H9 (cell line): Measurements from ENCODE around the gene RARB. TPM values are rescaled to one million over a fixed set of nuclear protein-coding genes. Genes with fewer than 3 reads are reported as not detected.

Experiments used
- DNase-seq: peaks from one replicate; pipeline ENCODE4 v3.0.0-alpha.2; 2017
- H2AFZ ChIP-seq: one replicate; pipeline ENCODE4 v1.6.1; 2013; ENCODE audit warnings: mild to moderate bottlenecking, low read length, control low read depth, moderate library complexity
- H2AK5ac ChIP-seq: 2 replicates; pipeline ENCODE4 v1.6.1; 2013; ENCODE audit warnings: low read length, control low read depth, mixed read lengths; ENCODE audit not compliant: insufficient read length
- H2BK120ac ChIP-seq: one replicate; pipeline ENCODE4 v1.6.1; 2013; ENCODE audit warnings: low read depth, mild to moderate bottlenecking, low read length, control low read depth, inconsistent platforms; ENCODE audit not compliant: poor library complexity, severe bottlenecking
- H2BK12ac ChIP-seq: 2 replicates; pipeline ENCODE4 v1.6.1; 2013; ENCODE audit warnings: low read length, control low read depth, mixed read lengths, low read depth; ENCODE audit not compliant: insufficient read length
- H2BK15ac ChIP-seq: 2 replicates; pipeline ENCODE4 v1.6.1; 2013; ENCODE audit warnings: low read depth, low read length, control low read depth
- H2BK20ac ChIP-seq: one replicate; pipeline ENCODE4 v1.6.1; 2013; ENCODE audit warnings: low read depth, mild to moderate bottlenecking, low read length, control low read depth, inconsistent platforms; ENCODE audit not compliant: poor library complexity, severe bottlenecking
- H2BK5ac ChIP-seq: 2 replicates; pipeline ENCODE4 v1.6.1; 2013; ENCODE audit warnings: low read length, control low read depth, mixed read lengths; ENCODE audit not compliant: insufficient read length
- H3K14ac ChIP-seq: 2 replicates; pipeline ENCODE4 v1.6.1; 2013; ENCODE audit warnings: low read length, control low read depth; ENCODE audit not compliant: insufficient read depth
- H3K18ac ChIP-seq: 2 replicates; pipeline ENCODE4 v1.6.1; 2013; ENCODE audit warnings: low read depth, mild to moderate bottlenecking, mixed read lengths, low read length, control low read depth; ENCODE audit not compliant: insufficient read length
- H3K23ac ChIP-seq: 2 replicates; pipeline ENCODE4 v1.6.1; 2013; ENCODE audit warnings: low read length, control low read depth, mixed read lengths, low read depth; ENCODE audit not compliant: insufficient read length
- H3K23me2 ChIP-seq: 2 replicates; pipeline ENCODE4 v1.6.1; 2013; ENCODE audit warnings: low read depth, mild to moderate bottlenecking, mixed read lengths, low read length, control low read depth; ENCODE audit not compliant: insufficient read length, poor library complexity, severe bottlenecking
- H3K27ac ChIP-seq: 2 replicates; pipeline ENCODE4 v1.5.1; 2013; ENCODE audit warnings: low read length, control low read depth, mixed read lengths, low read depth; ENCODE audit not compliant: insufficient read length
- H3K27me3 ChIP-seq: 2 replicates; pipeline ENCODE4 v1.6.1; 2013; ENCODE audit warnings: low read length, control low read depth, inconsistent platforms; ENCODE audit not compliant: insufficient read depth
- H3K4ac ChIP-seq: 2 replicates; pipeline ENCODE4 v1.6.1; 2013; ENCODE audit warnings: low read depth, mild to moderate bottlenecking, control low read depth, inconsistent platforms, low read length, moderate library complexity
- H3K4me1 ChIP-seq: 2 replicates; pipeline ENCODE4 v1.6.1; 2013; ENCODE audit warnings: low read length, control low read depth, inconsistent platforms; ENCODE audit not compliant: insufficient read depth
- H3K4me2 ChIP-seq: 2 replicates; pipeline ENCODE4 v1.6.1; 2013; ENCODE audit warnings: low read length, control low read depth, mixed read lengths; ENCODE audit not compliant: insufficient read length, insufficient read depth
- H3K56ac ChIP-seq: 2 replicates; pipeline ENCODE4 v1.6.1; 2013; ENCODE audit warnings: low read depth, mild to moderate bottlenecking, mixed read lengths, low read length, control low read depth; ENCODE audit not compliant: insufficient read length
- H3K79me1 ChIP-seq: 2 replicates; pipeline ENCODE4 v1.6.1; 2013; ENCODE audit warnings: low read depth, mild to moderate bottlenecking, moderate library complexity, low read length, control low read depth, inconsistent platforms; ENCODE audit not compliant: insufficient read depth, poor library complexity, severe bottlenecking
- H3K79me2 ChIP-seq: 2 replicates; pipeline ENCODE4 v1.6.1; 2013; ENCODE audit warnings: low read length, control low read depth, inconsistent platforms; ENCODE audit not compliant: insufficient read depth
- H3K9ac ChIP-seq: 2 replicates; pipeline ENCODE4 v1.6.1; 2013; ENCODE audit warnings: low read length, control low read depth, mixed read lengths; ENCODE audit not compliant: insufficient read length; ENCODE audit errors: extremely low read depth
- H3K9me3 ChIP-seq: one replicate; pipeline ENCODE4 v1.6.1; 2013; ENCODE audit warnings: low read depth, low read length, inconsistent platforms; ENCODE audit not compliant: control insufficient read depth
- H3T11ph ChIP-seq: one replicate; pipeline ENCODE4 v1.6.1; 2013; ENCODE audit warnings: mild to moderate bottlenecking, low read length, control low read depth, inconsistent platforms
- H4K20me1 ChIP-seq: one replicate; pipeline ENCODE4 v1.6.1; 2013; ENCODE audit not compliant: control insufficient read depth, insufficient read length, insufficient read depth
- H4K5ac ChIP-seq: 2 replicates; pipeline ENCODE4 v1.6.1; 2013; ENCODE audit warnings: low read depth, mild to moderate bottlenecking, mixed read lengths, low read length, control low read depth; ENCODE audit not compliant: insufficient read length
- H4K8ac ChIP-seq: replicated peaks from 2 replicates; pipeline ENCODE4 v1.6.1; 2013; ENCODE audit warnings: low read length, control low read depth, mixed read lengths, low read depth; ENCODE audit not compliant: insufficient read length
- H4K91ac ChIP-seq: 2 replicates; pipeline ENCODE4 v1.6.1; 2013; ENCODE audit warnings: low read depth, mild to moderate bottlenecking, moderate library complexity, mixed read lengths, low read length, control low read depth; ENCODE audit not compliant: insufficient read length
- H3K27ac Mint-ChIP-seq, 3 experiments: 2 replicates in 2 of 3; 3 replicates in 1 of 3; pipeline ENCODE4 v1.8.0; 2020 to 2021; ENCODE audit warnings: mixed read lengths in 3 of 3, mild to moderate bottlenecking in 1 of 3, moderate library complexity in 1 of 3
- H3K27me3 Mint-ChIP-seq: 2 replicates; pipeline ENCODE4 v1.8.0; 2021; ENCODE audit warnings: low read depth, mild to moderate bottlenecking, moderate library complexity, mixed read lengths
- H3K36me3 Mint-ChIP-seq, 3 experiments: 2 replicates in 2 of 3; 3 replicates in 1 of 3; pipeline ENCODE4 v1.8.0; 2020 to 2021; ENCODE audit warnings: low read depth in 3 of 3, mixed read lengths in 3 of 3; ENCODE audit not compliant: insufficient read depth in 1 of 3
- H3K4me1 Mint-ChIP-seq, 2 experiments: 2 replicates each; pipeline ENCODE4 v1.8.0; 2020; ENCODE audit warnings: mixed read lengths in 2 of 2
- H3K4me3 Mint-ChIP-seq, 2 experiments: 2 replicates in 1 of 2; 3 replicates in 1 of 2; pipeline ENCODE4 v1.8.0; 2020 to 2021; ENCODE audit warnings: mild to moderate bottlenecking in 2 of 2, mixed read lengths in 2 of 2, moderate library complexity in 1 of 2
- H3K9me3 Mint-ChIP-seq, 2 experiments: 2 replicates in 1 of 2; 3 replicates in 1 of 2; pipeline ENCODE4 v1.8.0; 2020; ENCODE audit warnings: mild to moderate bottlenecking in 2 of 2, mixed read lengths in 2 of 2, moderate library complexity in 1 of 2
- CTCF ChIP-seq: fragments of 200-600 bp; sonication (generic); conservative IDR thresholded peaks from 3 replicates; pipeline ENCODE4 v1.8.0; 2021; ENCODE audit warnings: antibody characterized with exemption, mild to moderate bottlenecking
- WGBS: extraction: QIAGEN DNeasy Blood & Tissue Kit; methylation state at CpG from one replicate; pipeline ENCODE4 v1.1.7; 2013; ENCODE audit warnings: missing lambda C conversion rate, low lambda C conversion rate, mixed read lengths; ENCODE audit not compliant: insufficient read length; ENCODE audit errors: extremely low coverage; 5-methylcytosine and 5-hydroxymethylcytosine counted together
- total RNA-seq: library from RNA; stranded (reverse); gene quantifications from 2 replicates; pipeline ENCODE4 v1.2.1, GENCODE V29; 2021

Gene RARB
- total RNA-seq, 1 experiment from 2014 or later, result 0.22 TPM

GRCh38 chr3:25555695-25556437 lies 127.8 kb downstream of the RARB start:
- no peak overlapping the region for H3T11ph ChIP-seq
- no peak overlapping the region for H2BK5ac ChIP-seq
- no peaks in the 10 kb centered on the region for H4K20me1 ChIP-seq
- no CpG with 5 or more reads among the region's 2 CpGs for WGBS
- no peaks in the 10 kb centered on the region for H3K9me3 ChIP-seq
- H4K91ac ChIP-seq, result no peak overlapping the region
- H3K4me1 ChIP-seq, result no peaks in the 10 kb centered on the region
- no peak overlapping the region for H4K5ac ChIP-seq
- H3K18ac ChIP-seq, result no peak overlapping the region
- no peak overlapping the region for H3K27ac Mint-ChIP-seq
- H2BK120ac ChIP-seq, result no peak overlapping the region
- H3K56ac ChIP-seq, result no peak overlapping the region
- no peak overlapping the region for H4K8ac ChIP-seq
- no peaks in the 10 kb centered on the region for H3K36me3 Mint-ChIP-seq
- H3K14ac ChIP-seq, result no peak overlapping the region
- no peak for TF ChIP-seq CTCF
- no peak overlapping the region for H2AFZ ChIP-seq
- H3K4me3 Mint-ChIP-seq, result no peak overlapping the region
- H2BK15ac ChIP-seq, result no peak overlapping the region
- no peaks in the 10 kb centered on the region for H3K79me2 ChIP-seq
- no peak for DNase-seq
- H2AK5ac ChIP-seq, result no peak overlapping the region
- H3K9me3 Mint-ChIP-seq, result no peaks in the 10 kb centered on the region
- H3K4ac ChIP-seq, result no peak overlapping the region
- no peak overlapping the region for H3K27ac ChIP-seq
- H2BK12ac ChIP-seq, result no peak overlapping the region
- H2BK20ac ChIP-seq, result no peak overlapping the region
- no peaks in the 10 kb centered on the region; the same call in 1 of the 2 replicates for H3K27me3 ChIP-seq
- H3K9ac ChIP-seq, result no peak overlapping the region
- H3K4me2 ChIP-seq, result no peak overlapping the region
- H3K23me2 ChIP-seq, result no peaks in the 10 kb centered on the region
- H3K23ac ChIP-seq, result no peak overlapping the region
- no peaks in the 10 kb centered on the region for H3K27me3 Mint-ChIP-seq
- H3K79me1 ChIP-seq, result no peaks in the 10 kb centered on the region
- peaks cover 5 to 6% of the 10 kb centered on the region in 2 experiments for H3K4me1 Mint-ChIP-seq
